Hematopoietic multipotent progenitor cell treated with erythropoietin and hydrocortisone succinate and interleukin-3 and kit ligand, for 4 days (in vitro differentiated cells): ENCODE measurements around the gene USP49.

Source experiments
- DNase-seq: peaks from one replicate; pipeline ENCODE4 v3.0.0-alpha.2; 2015

USP49 gene

DNA sequence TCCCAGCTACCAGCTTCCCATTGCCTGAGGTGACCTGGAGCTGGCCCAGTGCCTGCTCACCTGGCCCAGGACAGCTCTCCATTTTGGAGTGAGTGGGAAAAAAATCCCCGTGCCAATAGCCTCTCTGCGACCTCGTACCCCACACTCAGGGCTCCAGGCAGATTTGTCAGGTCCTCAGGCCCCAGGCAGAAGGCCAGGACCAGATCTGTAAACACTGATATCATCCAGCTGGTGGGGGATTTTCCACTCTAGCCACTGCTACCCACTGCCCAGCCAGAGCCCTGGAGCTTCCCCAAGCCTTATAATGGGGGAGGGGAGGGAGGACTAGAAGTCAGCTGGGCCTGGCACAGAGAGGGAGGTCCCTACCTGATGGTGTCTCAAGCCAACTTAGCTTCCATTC, 146.6 kb downstream of the USP49 start:
- no peak for DNase-seq

DNA sequence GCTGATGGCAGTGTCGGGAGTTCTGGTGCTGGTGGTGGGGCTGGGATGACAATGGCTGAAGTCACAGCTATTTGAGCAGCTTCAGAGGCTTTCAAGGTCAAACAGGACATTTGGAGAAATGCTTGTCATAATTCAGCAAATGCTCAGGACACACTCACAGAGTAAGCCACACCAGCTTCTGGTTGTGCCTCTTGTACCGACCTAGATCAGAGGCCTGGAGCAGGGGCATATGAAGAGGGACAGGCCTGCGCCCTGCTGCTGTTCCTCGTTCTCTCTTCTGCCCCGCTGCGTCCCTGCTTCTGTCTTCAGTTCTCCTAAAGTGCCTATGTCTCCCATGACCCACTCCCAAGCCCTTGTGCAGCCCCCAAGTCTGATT, 147.1 kb downstream of the USP49 start:
- no peak for DNase-seq

DNA sequence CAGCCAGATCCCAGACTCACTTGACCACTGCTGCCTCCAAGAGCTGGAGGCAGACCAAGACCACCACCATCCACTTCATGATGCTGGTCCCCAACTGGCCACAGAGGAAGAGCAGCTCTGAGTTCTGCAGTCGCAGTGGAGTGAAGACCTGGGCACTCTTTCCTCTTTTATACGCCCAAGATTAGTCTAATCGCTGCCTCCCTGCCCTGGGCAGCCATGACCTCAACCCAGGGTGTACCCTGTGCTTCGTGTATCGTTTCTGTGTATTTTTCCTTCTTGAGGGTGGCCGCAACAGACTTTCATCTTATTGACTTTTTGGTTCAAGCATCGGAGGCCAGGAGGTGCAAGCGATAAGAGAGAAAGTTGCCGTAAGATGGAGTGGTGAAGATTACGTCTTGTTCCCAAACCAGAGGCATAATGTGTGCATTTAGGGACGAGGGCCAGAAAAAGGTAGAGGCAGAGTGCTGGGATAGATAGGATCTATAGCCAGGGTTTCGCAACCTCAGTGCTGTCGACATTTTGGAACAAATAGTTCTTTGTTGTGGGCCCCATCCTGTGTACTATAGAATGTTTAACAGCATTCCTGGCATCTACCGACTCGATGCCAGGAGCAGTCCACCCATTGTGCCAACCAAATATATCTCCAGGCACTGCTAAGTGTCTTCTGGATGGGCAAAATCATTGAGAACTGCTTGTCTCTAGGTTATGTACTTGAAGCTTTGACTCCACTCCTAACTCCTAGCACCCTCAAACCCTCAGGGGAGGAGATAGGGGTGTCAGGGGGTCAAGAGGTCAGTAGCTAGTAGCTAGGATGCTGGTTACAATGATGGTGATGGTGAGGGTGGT, 147.7 kb downstream of the USP49 start, which contains the start of gene PGC:
Gene PGC, minus strand, starts transcription at position 142 of the 846 bp plus-strand sequence. Its CDS starts 63 bp downstream, at position 79.
- DNase-seq, result no peak

- no peak for DNase-seq
These were observed 149.1 kb downstream of the USP49 start for GRCh38 chr6:41746107-41746506.

GRCh38 chr6:41744236-41744787, 150.9 kb downstream of the USP49 start:
- no peak for DNase-seq

- DNase-seq, result no peak
These were observed 151.6 kb downstream of the USP49 start for GRCh38 chr6:41743406-41744235.

DNA sequence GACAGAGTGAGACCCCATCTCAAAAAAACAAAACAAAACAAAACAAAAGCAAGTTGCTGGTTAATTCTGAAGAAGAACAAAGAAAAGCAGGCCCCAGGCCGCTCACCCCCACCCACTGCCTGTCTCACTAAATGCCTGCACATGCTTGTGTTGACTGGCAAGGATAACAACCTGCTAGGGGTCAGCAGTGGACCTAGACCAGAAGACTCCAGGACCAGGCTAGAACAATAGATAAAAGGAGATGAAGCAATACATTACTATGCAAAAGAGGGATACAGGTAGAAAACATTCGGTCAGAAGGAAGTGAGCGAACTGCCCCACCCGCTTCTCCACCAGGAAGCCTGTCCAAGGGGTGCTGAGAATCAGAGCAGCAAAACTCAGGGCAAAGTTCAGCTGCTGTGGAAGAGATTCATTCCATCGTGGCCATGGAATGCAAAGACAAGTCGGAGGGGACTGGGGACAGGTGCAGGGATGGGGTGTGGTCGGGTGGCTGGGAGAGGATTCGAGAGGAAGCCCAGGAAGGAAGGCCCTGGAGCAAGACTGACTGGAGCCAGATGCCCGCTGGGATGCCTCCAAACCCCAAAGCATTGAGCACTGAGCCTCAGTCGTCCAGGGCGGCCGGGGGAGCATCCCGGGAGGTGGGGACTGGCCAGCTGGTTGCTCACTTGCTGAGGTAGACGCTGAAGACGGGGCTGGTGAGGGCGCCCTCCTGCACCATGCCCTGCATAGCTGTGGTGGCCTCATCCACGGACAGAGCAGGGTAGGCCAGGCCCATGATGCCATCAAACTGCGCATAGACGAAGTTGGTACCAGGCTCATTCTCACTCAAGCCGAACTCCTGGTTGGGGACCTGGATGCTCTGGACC, 153.3 kb downstream of the USP49 start:
- DNase-seq, result no peak

GRCh38 chr6:41740366-41741162, 154.6 kb downstream of the USP49 start:
- no peak for DNase-seq
